ENCODE data around the gene ACADS. TPM values are rescaled to one million over a fixed set of nuclear protein-coding genes. Genes with fewer than 3 reads are reported as not detected.
A peak's percentile ranks its signal among the peaks of the same experiment; 100 is the strongest.

ACADS gene
- total and polyA plus RNA-seq, 9 of the 15 experiments (the other 6 are each of a cell fraction or from before 2014, with no cell fraction given), result 0.06 to 20.3 (median 8.8) TPM

DNA sequence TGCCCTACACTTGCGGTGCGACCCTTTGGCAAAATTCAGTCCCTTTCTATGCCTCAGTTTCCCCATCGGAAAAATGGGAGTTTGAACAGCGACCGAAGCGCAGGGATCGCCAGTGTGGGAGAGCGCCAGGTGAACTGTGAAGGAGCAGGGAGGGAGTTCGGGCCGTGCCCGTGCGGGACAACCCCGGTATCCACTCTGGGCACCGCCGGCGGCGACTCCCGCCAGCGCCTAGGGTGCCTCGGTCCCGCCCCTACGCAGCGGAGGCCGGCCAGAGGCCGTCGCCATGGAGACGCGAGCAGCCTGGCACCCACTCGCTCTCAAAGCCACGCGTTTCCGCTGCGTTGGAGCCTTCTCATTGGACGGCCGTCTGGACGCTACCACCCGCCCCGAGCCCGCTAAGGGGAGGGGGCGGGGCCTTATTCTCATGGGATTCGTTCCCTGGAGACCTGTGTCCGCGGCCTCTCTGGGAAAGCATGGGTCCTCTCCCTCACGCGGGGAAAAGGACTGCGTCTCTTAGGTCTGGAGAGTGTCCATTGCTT is 39.4 kb upstream of the ACADS start (continued):
- TF ChIP-seq TFAM (CRISPR knock-in tag; conservative IDR thresholded peaks at IDR 0.05) (no peak), ETV6 (IDR thresholded peaks at IDR 0.05; ENCODE audit: borderline replicate concordance in 1 of 2, low read depth in 2 of 2, low read length in 1 of 2) (no peak), ETV6 (CRISPR knock-in tag; IDR thresholded peaks at IDR 0.05; ENCODE audit: borderline replicate concordance) (no peak), MIER1 (IDR thresholded peaks at IDR 0.05; ENCODE audit: low read depth) (no peak), ERF (CRISPR knock-in tag; IDR thresholded peaks at IDR 0.05) (no peak), GTF2A2 (tag; IDR thresholded peaks at IDR 0.05) (no peak), ZNF184 (CRISPR knock-in tag; IDR thresholded peaks at IDR 0.05) (no peak), PPARD (CRISPR knock-in tag; IDR thresholded peaks at IDR 0.05) (no peak), POLR2A (conservative IDR thresholded peaks at IDR 0.05) (no peak; the same call in none of the 2 replicates), EZH2 (IDR thresholded peaks at IDR 0.05; ENCODE audit: borderline replicate concordance, low read depth, low read length) (no peak), KLF13 (tag; IDR thresholded peaks at IDR 0.05; ENCODE audit: borderline replicate concordance, low read depth) (no peak), MBD2 (IDR thresholded peaks at IDR 0.05; ENCODE audit: borderline replicate concordance, low read depth) (peak; percentile 89), ZSCAN32 (CRISPR knock-in tag; IDR thresholded peaks at IDR 0.05) (0 out of 2 replicates have a peak, but pooled peaks have one; percentile 6), ZNF785 (CRISPR knock-in tag; IDR thresholded peaks at IDR 0.05) (no peak), SOX6 (IDR thresholded peaks at IDR 0.05) (peak; percentile 10; the same call in 1 of the 2 replicates), CHD1 (IDR thresholded peaks at IDR 0.05; ENCODE audit: low read length) (peak; percentile 46), HMGN3 (IDR thresholded peaks at IDR 0.05; ENCODE audit: borderline replicate concordance, extremely low read depth, insufficient read length, low read depth, low read length) (peak; percentile 67), PHF8 (IDR thresholded peaks at IDR 0.05; ENCODE audit: borderline replicate concordance, low read length) (peak; percentile 79), GABPB2 (CRISPR knock-in tag; conservative IDR thresholded peaks at IDR 0.05) (no peak), SIN3B (IDR thresholded peaks at IDR 0.05; ENCODE audit: low read depth) (no peak), ATF7 (IDR thresholded peaks at IDR 0.05) (peak; percentile 99), SMARCB1 (IDR thresholded peaks at IDR 0.05; ENCODE audit: insufficient read length, low read depth) (no peak), ESRRA (IDR thresholded peaks at IDR 0.05; ENCODE audit: borderline replicate concordance, low read depth) (no peak), THRAP3 (IDR thresholded peaks at IDR 0.05; ENCODE audit: borderline replicate concordance) (no peak), ZNF76 (CRISPR knock-in tag; IDR thresholded peaks at IDR 0.05; ENCODE audit: borderline replicate concordance) (no peak), ZNF24 (IDR thresholded peaks at IDR 0.05) (0 out of 2 replicates have a peak, but pooled peaks have one; percentile 30), ZFX (CRISPR knock-in tag; IDR thresholded peaks at IDR 0.05) (peak; percentile 43)
- TF ChIP-seq, protein P1, sequence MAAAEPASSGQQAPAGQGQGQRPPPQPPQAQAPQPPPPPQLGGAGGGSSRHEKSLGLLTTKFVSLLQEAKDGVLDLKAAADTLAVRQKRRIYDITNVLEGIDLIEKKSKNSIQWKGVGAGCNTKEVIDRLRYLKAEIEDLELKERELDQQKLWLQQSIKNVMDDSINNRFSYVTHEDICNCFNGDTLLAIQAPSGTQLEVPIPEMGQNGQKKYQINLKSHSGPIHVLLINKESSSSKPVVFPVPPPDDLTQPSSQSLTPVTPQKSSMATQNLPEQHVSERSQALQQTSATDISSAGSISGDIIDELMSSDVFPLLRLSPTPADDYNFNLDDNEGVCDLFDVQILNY (CRISPR knock-in tag; IDR thresholded peaks at IDR 0.05), result no peak
- TF ChIP-seq, protein P2, sequence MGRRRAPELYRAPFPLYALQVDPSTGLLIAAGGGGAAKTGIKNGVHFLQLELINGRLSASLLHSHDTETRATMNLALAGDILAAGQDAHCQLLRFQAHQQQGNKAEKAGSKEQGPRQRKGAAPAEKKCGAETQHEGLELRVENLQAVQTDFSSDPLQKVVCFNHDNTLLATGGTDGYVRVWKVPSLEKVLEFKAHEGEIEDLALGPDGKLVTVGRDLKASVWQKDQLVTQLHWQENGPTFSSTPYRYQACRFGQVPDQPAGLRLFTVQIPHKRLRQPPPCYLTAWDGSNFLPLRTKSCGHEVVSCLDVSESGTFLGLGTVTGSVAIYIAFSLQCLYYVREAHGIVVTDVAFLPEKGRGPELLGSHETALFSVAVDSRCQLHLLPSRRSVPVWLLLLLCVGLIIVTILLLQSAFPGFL (CRISPR knock-in tag; IDR thresholded peaks at IDR 0.05), result no peak
- TF ChIP-seq, protein P3, sequence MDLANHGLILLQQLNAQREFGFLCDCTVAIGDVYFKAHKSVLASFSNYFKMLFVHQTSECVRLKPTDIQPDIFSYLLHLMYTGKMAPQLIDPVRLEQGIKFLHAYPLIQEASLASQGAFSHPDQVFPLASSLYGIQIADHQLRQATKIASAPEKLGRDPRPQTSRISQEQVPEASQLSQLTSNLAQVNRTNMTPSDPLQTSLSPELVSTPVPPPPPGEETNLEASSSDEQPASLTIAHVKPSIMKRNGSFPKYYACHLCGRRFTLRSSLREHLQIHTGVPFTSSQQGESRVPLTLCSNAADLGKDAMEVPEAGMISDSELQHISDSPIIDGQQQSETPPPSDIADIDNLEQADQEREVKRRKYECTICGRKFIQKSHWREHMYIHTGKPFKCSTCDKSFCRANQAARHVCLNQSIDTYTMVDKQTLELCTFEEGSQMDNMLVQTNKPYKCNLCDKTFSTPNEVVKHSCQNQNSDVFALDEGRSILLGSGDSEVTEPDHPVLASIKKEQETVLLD (IDR thresholded peaks at IDR 0.05), result 0 out of 2 replicates have a peak, but pooled peaks have one; percentile 21

All from K562 (cell line).